Urothelium cell line (cell line): ENCODE data around the gene DRC3.
"Not testable (repeated sequence)": the region's sequence is repeated elsewhere in the genome, so short reads cannot be mapped to it uniquely, and the experiment has no call there.

Experiments used
- DNase-seq: peaks from one replicate; pipeline ENCODE4 v3.0.0; 2011; ENCODE audit warnings: low spot score, mixed read lengths
- FAIRE-seq: peaks from 2 replicates; lab custom pipeline; 2011; peaks lifted over from hg19 to GRCh38; lab: Jason Lieb, UNC

Gene DRC3

DNA sequence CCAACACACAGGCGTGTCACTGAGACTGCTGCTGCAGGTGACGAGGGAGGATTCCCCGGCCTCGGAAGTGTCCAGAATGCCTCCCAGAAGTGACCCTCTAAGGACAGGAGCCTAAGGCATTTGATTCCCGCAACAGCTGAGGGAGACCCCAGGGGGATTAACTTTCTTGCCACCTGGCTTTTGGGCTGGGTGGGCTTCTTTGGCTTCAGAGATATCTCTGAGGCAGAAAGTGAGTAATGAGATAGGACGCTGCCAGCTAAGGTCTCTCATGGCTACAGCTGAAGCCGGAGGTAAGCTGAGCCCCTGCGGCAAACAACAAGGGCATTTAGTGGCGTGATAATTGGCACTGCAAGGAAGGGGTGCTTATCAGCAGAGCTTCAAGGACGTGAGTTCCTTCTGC, 17.0 kb downstream of the DRC3 start:
- FAIRE-seq = no peak
- no peak for DNase-seq

DNA sequence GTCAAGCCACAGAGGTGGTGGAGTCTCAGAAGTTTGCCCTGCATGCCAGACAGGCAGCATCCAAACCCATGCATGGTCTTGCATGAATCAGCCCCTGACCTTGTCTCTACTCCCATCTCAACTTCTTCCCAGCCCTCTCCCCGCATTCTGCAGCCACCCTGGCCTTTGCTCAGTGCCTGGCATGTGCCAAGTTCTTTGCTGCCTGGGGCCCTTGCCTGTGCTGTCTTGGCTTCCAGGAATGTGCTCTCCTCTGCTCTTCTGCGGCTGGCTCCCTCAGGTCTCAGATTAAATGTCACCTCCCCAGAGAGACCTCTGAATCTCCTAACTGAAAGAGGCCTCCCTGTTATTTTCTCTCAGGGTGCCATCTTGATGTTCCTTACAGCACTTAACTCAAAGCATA, 17.6 kb downstream of the DRC3 start:
- DNase-seq (peak; percentile 20), FAIRE-seq (no peak)

DNA sequence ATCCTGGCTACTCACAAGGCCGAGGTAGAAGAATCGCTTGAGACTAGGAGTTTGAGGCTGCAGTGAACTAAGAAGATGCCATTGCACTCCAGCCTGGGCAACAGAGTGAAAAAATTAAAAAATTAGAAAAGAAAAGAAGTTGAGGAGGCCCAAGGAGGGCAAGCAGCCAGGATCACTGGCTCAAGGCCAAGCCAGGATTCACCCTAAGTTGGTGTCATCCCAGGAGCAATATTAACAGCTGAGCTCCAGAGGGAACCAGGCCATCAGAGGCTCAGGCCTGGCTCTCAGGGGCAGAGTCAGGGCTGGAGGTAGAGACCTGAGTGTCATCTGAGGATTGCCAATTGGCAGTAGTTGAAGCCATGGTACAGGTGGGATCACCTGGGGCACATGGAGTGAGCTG, 20.7 kb downstream of the DRC3 start:
- FAIRE-seq (no peak), DNase-seq (no peak)

DNA sequence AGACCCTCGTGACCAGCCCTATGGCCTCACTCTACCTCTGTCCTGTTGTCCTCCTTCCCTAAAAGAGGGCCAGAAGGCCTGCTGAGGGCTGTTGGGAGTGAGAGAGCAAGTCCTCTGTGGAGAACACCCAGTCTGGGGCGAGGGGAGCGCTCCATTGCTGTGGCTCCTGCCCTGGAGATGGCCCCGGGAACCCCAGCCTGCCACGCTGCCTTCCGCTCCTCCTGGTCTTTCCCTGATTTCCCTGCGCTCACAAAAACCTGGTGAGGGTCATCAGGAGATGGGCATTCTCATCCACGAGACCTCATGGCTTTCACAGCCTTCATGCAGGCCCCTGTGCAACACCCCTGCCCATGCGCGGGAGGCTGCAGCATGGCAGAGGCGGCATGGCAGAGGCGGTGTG, 21.2 kb downstream of the DRC3 start:
- FAIRE-seq (no peak), DNase-seq (no peak)

- no peak for FAIRE-seq
- no peak for DNase-seq
Observed at GRCh38 chr17:17994271-17995069, 21.8 kb downstream of the DRC3 start.

GRCh38 chr17:17995887-17996286, 23.2 kb downstream of the DRC3 start:
- not testable (repeated sequence) for FAIRE-seq, DNase-seq

DNA sequence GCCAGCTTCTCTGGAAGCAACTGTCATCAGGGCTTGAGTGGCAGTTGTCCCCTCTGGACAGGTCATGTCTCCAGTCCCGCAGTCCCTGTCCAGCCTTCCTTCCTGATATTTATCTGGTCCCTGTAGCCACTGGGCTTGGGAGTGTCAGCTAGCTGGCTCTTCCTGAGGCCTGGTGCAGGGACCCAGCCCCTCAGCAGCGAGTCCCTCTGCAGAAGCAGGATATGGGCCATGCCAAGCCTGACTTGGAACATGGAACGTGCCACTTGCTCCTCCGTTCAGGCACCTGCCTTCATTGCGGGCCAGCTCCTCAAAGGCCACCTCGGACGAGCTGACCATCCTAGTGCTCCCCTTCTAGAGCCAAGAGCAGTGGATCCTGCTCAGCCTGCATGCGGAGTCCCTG, 26.3 kb downstream of the DRC3 start:
- FAIRE-seq = no peak

DNA sequence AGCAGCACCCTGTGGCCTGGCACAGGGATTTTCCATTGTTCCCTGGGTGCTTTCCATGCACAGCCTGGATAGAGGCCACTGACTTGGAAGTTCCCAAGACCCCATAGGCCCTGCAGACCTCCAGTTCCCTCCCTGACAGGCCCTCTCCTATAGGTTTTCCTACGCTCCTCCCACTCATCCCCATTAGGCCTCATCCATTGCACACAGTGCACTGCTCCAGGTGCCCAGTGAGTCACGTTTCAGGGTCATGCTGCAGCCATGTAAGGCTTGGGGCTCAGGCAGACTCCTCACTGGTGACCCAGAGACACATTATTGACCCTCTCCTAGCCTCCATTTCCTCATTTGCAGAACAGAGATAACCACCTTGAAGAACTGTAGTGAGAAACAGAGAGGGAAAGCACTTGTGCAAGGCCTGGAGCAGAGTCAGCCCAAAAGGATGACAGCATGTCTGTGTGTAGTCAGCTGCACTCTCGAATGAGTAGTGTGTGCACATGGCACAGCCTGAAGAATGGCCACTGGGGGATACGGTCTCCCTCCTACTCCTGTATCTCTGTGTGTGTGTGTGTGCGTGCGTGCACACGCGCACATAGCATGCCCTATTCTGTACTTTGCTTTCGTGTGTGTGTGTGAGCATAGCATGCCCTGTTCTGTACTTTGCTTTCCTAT, 26.8 kb downstream of the DRC3 start:
- DNase-seq = no peak
- FAIRE-seq = no peak

More for the DNA sequence above, 26.3 kb downstream of the DRC3 start:
- DNase-seq = no peak

DNA sequence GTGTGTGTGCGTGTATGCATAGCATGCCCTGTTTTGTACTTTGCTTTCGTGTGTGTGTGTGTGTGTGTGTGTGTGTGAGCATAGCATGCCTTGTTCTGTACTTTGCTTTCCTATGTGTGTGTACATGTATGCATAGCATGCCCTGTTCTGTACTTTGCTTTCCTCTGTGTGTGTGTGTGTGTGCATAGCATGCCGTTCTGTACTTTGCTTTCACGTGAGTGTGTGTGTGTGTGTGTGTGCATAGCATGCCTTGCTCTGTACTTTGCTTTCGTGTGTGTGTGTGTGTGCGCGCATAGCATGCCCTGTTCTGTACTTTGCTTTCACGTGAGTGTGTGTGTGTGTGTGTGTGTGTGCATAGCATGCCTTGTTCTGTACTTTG, 27.4 kb downstream of the DRC3 start:
- DNase-seq (no peak), FAIRE-seq (peak; percentile 67)

DNA sequence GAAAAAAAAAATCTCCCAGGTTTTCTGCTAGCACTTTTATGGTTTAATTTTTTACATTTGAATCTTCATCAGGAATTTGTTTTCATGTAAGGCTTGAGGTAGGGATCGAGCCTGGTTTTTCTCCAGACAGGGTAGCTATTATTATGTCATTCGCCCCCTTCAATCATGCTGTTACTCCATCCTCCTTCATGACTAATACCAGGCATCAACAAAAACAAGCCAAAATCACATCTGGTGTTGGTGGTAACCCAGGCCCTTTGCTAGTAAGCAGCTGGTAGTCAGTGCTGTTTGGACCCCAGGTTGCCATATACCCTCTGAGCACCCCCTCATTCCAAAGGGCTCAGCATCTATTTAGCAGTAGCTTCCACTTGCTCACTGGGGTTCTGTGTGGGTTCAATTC, 29.5 kb downstream of the DRC3 start:
- DNase-seq (no peak), FAIRE-seq (no peak)

GRCh38 chr17:18004345-18004744, 31.7 kb downstream of the DRC3 start:
- DNase-seq = no peak
- no peak for FAIRE-seq

DNA sequence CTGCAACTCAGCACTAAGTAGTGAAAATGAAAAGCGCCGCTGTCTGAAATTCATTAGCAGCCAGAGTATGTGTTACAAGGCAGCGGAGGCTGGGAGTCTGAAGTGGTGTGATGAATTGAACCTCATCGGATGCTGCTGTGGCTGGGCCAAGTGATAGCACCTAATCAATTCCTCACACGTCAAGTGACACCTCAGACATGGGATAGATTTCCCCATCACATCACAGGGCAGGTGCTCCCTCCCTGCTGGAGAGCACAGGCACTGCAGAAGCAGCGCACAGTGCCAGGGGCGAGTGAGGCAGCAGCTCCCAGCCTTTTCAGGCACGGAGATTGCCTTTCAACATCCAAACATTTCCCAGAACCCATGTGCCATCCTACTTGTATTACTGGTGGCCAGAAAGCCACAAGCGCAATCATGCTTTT, 32.2 kb downstream of the DRC3 start:
- FAIRE-seq (no peak), DNase-seq (no peak)

DNA sequence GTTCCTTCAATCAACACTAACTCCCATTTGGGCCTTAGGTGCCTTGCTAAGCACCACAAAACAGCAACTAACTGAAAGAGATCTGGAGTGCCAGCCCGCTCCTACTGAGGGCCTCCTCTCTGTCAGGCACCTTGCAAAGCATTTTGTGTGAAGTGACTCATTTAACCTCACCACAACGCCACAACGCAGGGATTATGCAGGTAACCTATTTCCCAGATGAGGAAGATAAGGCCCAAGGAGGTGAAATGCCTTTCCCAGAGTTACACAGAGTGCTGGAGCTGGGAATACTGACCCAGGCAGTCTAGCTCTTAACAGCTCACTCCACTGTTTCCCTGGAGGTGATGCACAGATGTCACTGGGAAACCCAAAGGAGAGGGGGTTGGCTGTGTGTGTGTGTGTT, 32.8 kb downstream of the DRC3 start:
- FAIRE-seq = no peak
- no peak for DNase-seq

GRCh38 chr17:18006495-18007239, 34.0 kb downstream of the DRC3 start:
- FAIRE-seq (no peak), DNase-seq (no peak)

DNA sequence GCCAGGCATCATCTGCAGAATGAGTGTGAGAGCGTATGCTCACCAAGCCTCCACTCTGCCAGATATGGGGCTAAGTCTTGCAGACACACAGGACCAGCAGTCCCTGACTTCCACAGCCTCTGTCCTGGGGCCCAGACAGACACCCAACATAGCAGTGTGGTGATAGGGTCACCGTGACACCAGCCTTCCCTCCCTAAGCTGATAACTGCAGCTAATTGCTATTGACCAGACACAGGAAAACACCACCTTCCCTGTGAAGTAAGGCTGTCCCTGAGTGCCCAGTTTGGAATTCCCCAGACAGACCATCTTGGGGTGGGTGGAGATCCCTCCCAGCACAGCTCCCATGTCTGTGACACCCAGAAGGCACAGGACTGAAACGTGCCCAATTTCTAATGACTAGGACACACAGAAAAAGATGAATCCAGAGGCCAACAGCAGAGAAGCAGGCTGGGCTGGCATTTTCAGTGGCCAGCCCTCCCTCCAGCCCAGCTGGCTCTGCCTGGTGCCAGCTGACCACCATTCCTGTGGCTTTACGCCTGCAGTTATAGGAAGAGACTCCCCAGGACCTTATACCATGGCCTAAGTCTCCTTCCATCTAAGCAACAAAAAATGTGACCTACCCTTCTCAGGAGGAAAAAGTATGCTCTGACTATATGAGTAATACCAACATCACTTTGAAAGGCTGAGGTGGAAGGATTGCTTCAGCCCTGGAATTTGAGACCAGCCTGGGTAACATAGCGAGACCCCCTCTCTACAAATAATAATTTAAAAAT, 36.0 kb downstream of the DRC3 start:
- no peak for DNase-seq
- FAIRE-seq = no peak

DNA sequence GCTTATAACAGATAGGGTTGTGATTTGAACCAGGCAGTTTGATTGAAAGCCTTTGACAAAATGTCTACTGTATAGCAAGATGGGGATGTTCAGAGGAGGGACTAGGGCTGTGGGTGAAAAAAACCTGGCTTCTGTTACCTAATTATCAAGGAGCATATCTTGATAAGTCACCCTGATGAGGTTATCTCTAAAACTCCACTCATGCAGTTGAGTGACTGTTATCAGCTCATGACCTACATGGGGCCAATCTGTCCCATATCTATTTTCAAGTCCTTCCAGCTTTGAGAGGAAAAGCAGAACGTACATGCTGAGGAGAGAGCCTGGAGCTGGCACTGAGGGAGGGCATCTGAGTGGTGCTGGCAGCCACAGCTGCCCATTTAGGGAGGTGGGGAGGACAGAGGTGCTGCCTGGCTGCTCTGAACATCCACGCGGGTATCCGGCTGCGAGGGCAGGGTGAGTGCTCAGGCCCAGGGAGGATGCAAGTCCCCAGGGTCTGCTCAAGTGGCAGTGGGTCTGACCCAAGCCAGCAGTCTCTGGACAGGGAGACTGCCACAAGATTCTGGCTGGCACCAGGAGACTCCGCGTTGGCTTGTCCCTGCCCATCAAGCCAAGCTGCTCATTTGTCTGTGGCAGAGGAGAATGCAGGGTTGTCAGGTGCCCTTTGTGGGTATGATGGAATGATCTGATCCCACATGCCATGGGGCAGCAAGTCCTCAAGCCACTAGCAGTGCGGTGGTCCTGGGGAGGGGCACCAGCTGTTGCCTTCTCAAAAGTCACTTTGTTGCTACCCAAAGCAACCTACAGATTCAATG, 37.2 kb downstream of the DRC3 start:
- DNase-seq = no peak
- no peak for FAIRE-seq

- FAIRE-seq (no peak), DNase-seq (no peak)
Observed at GRCh38 chr17:18011286-18011685, 38.6 kb downstream of the DRC3 start.

DNA sequence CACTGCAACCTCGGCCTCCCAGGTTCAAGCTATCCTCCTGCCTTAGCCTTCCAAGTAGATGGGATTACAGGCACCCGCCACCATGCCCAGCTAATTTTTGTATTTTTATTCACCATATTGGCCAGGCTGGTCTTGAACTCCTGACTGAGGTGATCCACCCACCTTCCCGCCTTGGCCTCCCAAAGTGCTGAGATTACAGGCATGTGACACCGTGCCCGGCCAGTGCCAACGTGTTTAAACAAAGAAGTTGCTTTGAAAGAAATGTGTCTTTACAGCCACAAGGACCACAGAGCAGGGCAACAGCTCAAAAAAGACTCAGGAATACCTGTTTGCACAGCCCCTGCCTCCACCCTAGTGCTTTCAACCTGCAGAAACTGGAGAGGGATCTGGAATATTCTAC, 41.3 kb downstream of the DRC3 start:
- no peak for DNase-seq
- no peak for FAIRE-seq

GRCh38 chr17:18015593-18015992, 42.9 kb downstream of the DRC3 start:
- no peak for FAIRE-seq
- no peak for DNase-seq

- FAIRE-seq = no peak
- DNase-seq = no peak
Observed at GRCh38 chr17:18016426-18016825, 43.8 kb downstream of the DRC3 start.
